ENCODE results near the gene RHBDF1. TPM values are rescaled to one million over a fixed set of nuclear protein-coding genes. Genes with fewer than 3 reads are reported as not detected.

RHBDF1 gene
- total and polyA plus RNA-seq, 8 donors, result 33.4 to 50.0 (median 39.7) TPM

DNA sequence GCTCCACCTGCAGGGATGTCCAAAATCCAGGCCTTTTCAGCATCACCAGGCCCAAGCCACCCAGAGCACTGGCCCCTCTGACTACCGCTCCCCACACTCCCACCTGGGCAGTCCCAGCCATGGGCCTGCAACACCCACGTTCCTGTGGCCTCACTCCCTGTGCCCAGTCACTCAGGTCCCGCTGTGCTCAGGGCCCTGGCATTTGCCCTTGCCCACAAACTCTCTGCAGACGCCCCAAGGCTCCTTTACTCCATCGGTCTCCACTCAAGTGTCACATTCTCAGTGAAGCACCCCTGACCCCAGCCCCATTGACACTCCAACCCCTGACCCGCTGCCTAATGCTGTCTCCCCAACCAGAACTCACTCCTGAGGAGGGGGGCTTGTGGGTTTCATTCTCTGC is 29.2 kb upstream of the RHBDF1 start:
- ATAC-seq (no peak), DNase-seq (no peak)
- Histone ChIP-seq H3K36me3 (peaks cover 0 to 44% of the 10 kb centered on the region in 2 donors), H3K4me1 (peaks cover 7 to 17% of the 10 kb centered on the region in 2 donors), H3K4me3 (no peak overlapping the region), H3K9me3 (no peaks in the 10 kb centered on the region), H3K27ac (no peak overlapping the region), H3K27me3 (no peaks in the 10 kb centered on the region)
- intact Hi-C loops (cut with DNase I), result no loop called here
- TF ChIP-seq, protein P1, sequence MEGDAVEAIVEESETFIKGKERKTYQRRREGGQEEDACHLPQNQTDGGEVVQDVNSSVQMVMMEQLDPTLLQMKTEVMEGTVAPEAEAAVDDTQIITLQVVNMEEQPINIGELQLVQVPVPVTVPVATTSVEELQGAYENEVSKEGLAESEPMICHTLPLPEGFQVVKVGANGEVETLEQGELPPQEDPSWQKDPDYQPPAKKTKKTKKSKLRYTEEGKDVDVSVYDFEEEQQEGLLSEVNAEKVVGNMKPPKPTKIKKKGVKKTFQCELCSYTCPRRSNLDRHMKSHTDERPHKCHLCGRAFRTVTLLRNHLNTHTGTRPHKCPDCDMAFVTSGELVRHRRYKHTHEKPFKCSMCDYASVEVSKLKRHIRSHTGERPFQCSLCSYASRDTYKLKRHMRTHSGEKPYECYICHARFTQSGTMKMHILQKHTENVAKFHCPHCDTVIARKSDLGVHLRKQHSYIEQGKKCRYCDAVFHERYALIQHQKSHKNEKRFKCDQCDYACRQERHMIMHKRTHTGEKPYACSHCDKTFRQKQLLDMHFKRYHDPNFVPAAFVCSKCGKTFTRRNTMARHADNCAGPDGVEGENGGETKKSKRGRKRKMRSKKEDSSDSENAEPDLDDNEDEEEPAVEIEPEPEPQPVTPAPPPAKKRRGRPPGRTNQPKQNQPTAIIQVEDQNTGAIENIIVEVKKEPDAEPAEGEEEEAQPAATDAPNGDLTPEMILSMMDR (IDR thresholded peaks at IDR 0.05), result no peak

DNA sequence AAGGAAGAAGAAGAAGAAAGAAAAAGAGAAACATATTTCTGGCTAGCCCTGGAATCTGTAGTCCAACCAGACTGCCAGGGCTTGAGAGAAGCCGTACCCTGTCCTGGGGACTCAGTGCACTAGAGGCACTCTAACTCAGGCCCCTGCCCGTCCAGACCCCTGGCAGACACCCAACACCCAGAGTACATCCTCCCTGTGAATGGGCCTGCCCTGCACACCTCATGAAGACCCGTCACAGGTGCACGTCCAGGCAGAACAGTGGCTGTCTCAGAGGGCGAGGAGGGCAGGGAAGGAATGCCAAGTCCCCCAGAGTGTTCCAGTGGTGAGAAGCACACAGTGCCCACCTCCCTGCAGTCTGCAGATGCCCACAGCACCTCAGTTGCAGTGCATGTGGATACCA is 28.6 kb upstream of the RHBDF1 start:
- Histone ChIP-seq H3K27me3 (no peaks in the 10 kb centered on the region), H3K4me3 (no peak overlapping the region), H3K27ac (no peak overlapping the region), H3K36me3 (peaks cover 0 to 44% of the 10 kb centered on the region in 2 donors), H3K4me1 (peaks cover 7 to 17% of the 10 kb centered on the region in 2 donors), H3K9me3 (no peaks in the 10 kb centered on the region)
- intact Hi-C loops (cut with DNase I), result no loop called here
- DNase-seq, result no peak
- TF ChIP-seq, protein P1 (IDR thresholded peaks at IDR 0.05), result no peak
- ATAC-seq, result no peak

DNA sequence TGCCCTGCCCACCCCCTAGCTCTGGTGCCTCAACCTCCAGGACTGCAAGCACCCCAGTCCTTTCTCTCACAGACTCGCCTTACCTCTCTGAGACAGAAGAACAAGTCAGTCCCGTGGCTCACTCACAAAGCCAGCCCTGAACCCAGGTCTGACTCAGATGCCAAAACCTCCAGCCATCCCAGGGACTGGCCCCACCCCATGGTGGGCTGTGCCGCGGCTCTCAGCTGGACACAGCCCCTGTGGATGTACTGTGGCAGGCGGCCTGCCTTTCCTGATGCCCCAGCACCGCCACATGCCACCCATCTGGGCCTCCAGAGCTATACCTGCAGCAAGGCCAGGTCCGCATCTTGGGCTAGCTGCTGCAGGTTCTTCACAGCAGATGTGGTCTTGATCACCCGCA is 25.4 kb upstream of the RHBDF1 start:
- intact Hi-C loops (cut with DNase I), result no loop called here
- ATAC-seq, result no peak
- no peaks in the 10 kb centered on the region for H3K9me3 ChIP-seq
- TF ChIP-seq, protein P1 (IDR thresholded peaks at IDR 0.05), result no peak
- no peaks in the 10 kb centered on the region for H3K27me3 ChIP-seq
- peaks cover 0 to 24% of the 10 kb centered on the region in 2 donors for H3K36me3 ChIP-seq
- H3K27ac ChIP-seq, result no peak overlapping the region
- no peak overlapping the region for H3K4me3 ChIP-seq
- no peak for DNase-seq
- H3K4me1 ChIP-seq, result peaks cover 6 to 17% of the 10 kb centered on the region in 2 donors

DNA sequence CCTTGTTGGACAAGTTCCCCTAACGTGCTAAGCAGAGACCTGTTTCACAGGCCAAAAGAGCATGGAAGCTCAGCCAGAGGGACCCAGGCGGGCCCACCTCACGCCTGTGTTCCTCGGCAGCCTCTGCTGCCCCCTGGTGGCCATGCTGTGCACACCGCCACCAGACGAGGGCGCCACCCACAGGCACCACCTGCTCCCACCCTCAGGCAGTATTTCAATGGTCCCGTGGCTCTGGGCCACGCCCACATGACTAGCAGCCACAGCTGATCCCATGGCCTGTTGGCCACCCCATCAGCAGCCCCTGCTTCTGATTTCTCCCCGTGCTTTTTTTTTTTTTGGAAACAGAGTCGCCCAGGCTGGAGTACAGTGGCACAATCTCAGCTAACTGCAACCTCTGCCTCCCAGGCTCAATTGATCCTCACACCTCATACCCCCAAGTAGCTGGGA is 24.5 kb upstream of the RHBDF1 start:
- ATAC-seq, result peak; percentile 96
- no peaks in the 10 kb centered on the region for H3K9me3 ChIP-seq
- intact Hi-C loops (cut with DNase I), result no loop called here
- H3K4me1 ChIP-seq, result peaks cover 2 to 17% of the 10 kb centered on the region in 2 donors
- H3K27me3 ChIP-seq, result no peaks in the 10 kb centered on the region
- peaks cover 0 to 33% of the 10 kb centered on the region in 2 donors for H3K36me3 ChIP-seq
- DNase-seq, result peak; percentile 63 to 97 (median 89)
- TF ChIP-seq, protein P1 (IDR thresholded peaks at IDR 0.05), result peak; percentile 95 to 99
- H3K27ac ChIP-seq, result no peak overlapping the region
- H3K4me3 ChIP-seq, result no peak overlapping the region

DNA sequence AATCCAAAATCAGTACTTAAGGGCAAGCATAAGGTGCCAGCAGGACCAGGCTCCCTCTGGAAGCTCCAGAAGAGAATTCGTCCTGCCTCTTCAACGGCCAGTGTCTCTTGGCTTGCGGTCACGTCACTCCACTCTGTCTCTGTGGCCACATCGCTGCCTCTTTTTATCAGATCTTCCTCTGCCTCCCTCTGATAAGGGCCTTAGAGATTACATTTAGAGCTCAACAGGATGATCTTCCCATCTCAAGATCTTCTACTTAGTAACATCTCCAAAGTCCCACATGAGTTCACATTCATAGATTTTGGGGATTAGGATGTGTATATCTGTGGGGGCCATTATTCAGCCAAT is 22.5 kb upstream of the RHBDF1 start:
- ATAC-seq (no peak), DNase-seq (no peak)
- intact Hi-C loops (cut with DNase I), result no loop called here
- Histone ChIP-seq H3K9me3 (no peaks in the 10 kb centered on the region), H3K4me1 (peaks cover 2 to 17% of the 10 kb centered on the region in 2 donors), H3K27ac (no peak overlapping the region), H3K27me3 (no peaks in the 10 kb centered on the region), H3K4me3 (no peak overlapping the region), H3K36me3 (peaks cover 0 to 46% of the 10 kb centered on the region in 2 donors)
- TF ChIP-seq, protein P1 (IDR thresholded peaks at IDR 0.05), result no peak

All from left lung (tissue), 10 donors.